Liver (tissue), 9 donors: ENCODE results near the gene EIF2B1. TPM values are rescaled to one million over a fixed set of nuclear protein-coding genes. Genes with fewer than 3 reads are reported as not detected.

Experiments
- DNase-seq: peaks from one replicate; pipeline ENCODE4 v3.0.0-alpha.2; 2017; ENCODE audit warnings: low spot score
- H3K27ac ChIP-seq, 2 donors: one replicate each; pipeline ENCODE4 v1.7.0; 2013; ENCODE audit warnings: inconsistent platforms in 2 of 2, low read length in 2 of 2, control low read depth in 1 of 2, low read depth in 1 of 2, mild to moderate bottlenecking in 1 of 2
- H3K27me3 ChIP-seq, 4 donors: one replicate each; pipeline versions ENCODE4 v1.6.1 to v1.7.0; 2013; ENCODE audit warnings: low read length in 3 of 4, inconsistent platforms in 1 of 4, mild to moderate bottlenecking in 1 of 4, moderate library complexity in 1 of 4; ENCODE audit not compliant: control insufficient read depth in 4 of 4, insufficient read depth in 4 of 4
- H3K36me3 ChIP-seq, 4 donors: one replicate each; pipeline versions ENCODE4 v1.6.1 to v1.7.0; 2013; ENCODE audit warnings: low read length in 3 of 4, mild to moderate bottlenecking in 3 of 4, low read depth in 1 of 4, moderate library complexity in 1 of 4; ENCODE audit not compliant: control insufficient read depth in 4 of 4, insufficient read depth in 3 of 4
- H3K4me1 ChIP-seq, 4 donors: one replicate each; pipeline versions ENCODE4 v1.6.1 to v1.7.0; 2013; ENCODE audit warnings: low read length in 3 of 4, mild to moderate bottlenecking in 3 of 4, moderate library complexity in 1 of 4; ENCODE audit not compliant: control insufficient read depth in 4 of 4, insufficient read depth in 4 of 4
- H3K4me3 ChIP-seq, 3 donors: one replicate each; pipeline versions ENCODE4 v1.6.1 to v1.7.0; 2013; ENCODE audit warnings: low read length in 3 of 3, control low read depth in 1 of 3, low read depth in 1 of 3, mild to moderate bottlenecking in 1 of 3
- H3K9ac ChIP-seq, 2 donors: one replicate each; pipeline ENCODE4 v1.7.0; 2013; ENCODE audit warnings: low read length in 2 of 2, mild to moderate bottlenecking in 2 of 2, moderate library complexity in 2 of 2, control low read depth in 1 of 2, low read depth in 1 of 2
- H3K9me3 ChIP-seq, 4 donors: one replicate each; pipeline versions ENCODE4 v1.6.1 to v1.7.0; 2013; ENCODE audit warnings: low read length in 3 of 4; ENCODE audit not compliant: control insufficient read depth in 4 of 4
- EGR1 ChIP-seq, 2 donors: IDR thresholded peaks; 2 replicates each; pipeline ENCODE4 v1.6.1; 2016 to 2018; ENCODE audit warnings: antibody characterized with exemption in 2 of 2, low read depth in 2 of 2
- FOXA1 ChIP-seq: IDR thresholded peaks from 2 replicates; pipeline ENCODE4 v1.6.1; 2016; ENCODE audit warnings: antibody characterized with exemption
- FOXA2 ChIP-seq: IDR thresholded peaks from 2 replicates; pipeline ENCODE4 v1.6.1; 2016; ENCODE audit warnings: antibody characterized with exemption
- GABPA ChIP-seq, 2 donors: IDR thresholded peaks in 1 of 2; conservative IDR thresholded peaks in 1 of 2; 2 replicates each; pipeline ENCODE4 v1.6.1; 2016; ENCODE audit warnings: antibody characterized with exemption in 2 of 2, mild to moderate bottlenecking in 1 of 2, moderate library complexity in 1 of 2
- HNF4A ChIP-seq, 2 donors: conservative IDR thresholded peaks; 2 replicates each; pipeline ENCODE4 v1.6.1; 2016; ENCODE audit warnings: antibody characterized with exemption in 2 of 2, mild to moderate bottlenecking in 2 of 2
- HNF4G ChIP-seq: IDR thresholded peaks from 2 replicates; pipeline ENCODE4 v1.6.1; 2016; ENCODE audit warnings: antibody characterized with exemption
- JUND ChIP-seq, 2 donors: IDR thresholded peaks; 2 replicates each; pipeline ENCODE4 v1.6.1; 2016; ENCODE audit warnings: antibody characterized with exemption in 2 of 2
- NR2F2 ChIP-seq: IDR thresholded peaks from 2 replicates; pipeline ENCODE4 v1.6.1; 2016; ENCODE audit warnings: antibody characterized with exemption
- RAD21 ChIP-seq, 2 donors: IDR thresholded peaks; 2 replicates each; pipeline ENCODE4 v1.6.1; 2016; ENCODE audit warnings: antibody characterized with exemption in 2 of 2, mild to moderate bottlenecking in 2 of 2
- RXRA ChIP-seq, 2 donors: IDR thresholded peaks; 2 replicates each; pipeline ENCODE4 v1.6.1; 2017 to 2018; ENCODE audit warnings: antibody characterized with exemption in 2 of 2, mild to moderate bottlenecking in 1 of 2
- SP1 ChIP-seq: IDR thresholded peaks from 2 replicates; pipeline ENCODE4 v1.6.1; 2018; ENCODE audit warnings: antibody characterized with exemption, mild to moderate bottlenecking
- TAF1 ChIP-seq: conservative IDR thresholded peaks from 2 replicates; pipeline ENCODE4 v1.6.1; 2016; ENCODE audit warnings: antibody characterized with exemption, mild to moderate bottlenecking
- YY1 ChIP-seq: IDR thresholded peaks from 2 replicates; pipeline ENCODE4 v1.6.1; 2016; ENCODE audit warnings: antibody characterized with exemption, mild to moderate bottlenecking
- WGBS: extraction: QIAGEN DNeasy Blood & Tissue Kit; methylation state at CpG from one replicate; pipeline ENCODE4 v1.1.7; 2013; 5-methylcytosine and 5-hydroxymethylcytosine counted together
- polyA plus RNA-seq, 2 donors: library from polyadenylated mRNA; stranded (reverse) in 1 of 2; unstranded in 1 of 2; fragments of 200-250 nt in 1 of 2; fragments of >200 nt in 1 of 2; fragmentation: Nextera tagmentation in 1 of 2; extraction: Ambion mirVana in 1 of 2; gene quantifications; one replicate each; pipeline versions ENCODE4 v1.2.1 to v1.2.3, GENCODE V29; 2013 to 2015
- total RNA-seq, 2 donors: library from RNA; depleted of rRNA; stranded (reverse); fragments of >200 nt; gene quantifications; one replicate each; pipeline ENCODE4 v1.2.3, GENCODE V29; 2014
- TF ChIP-seq, protein P1 (sequence below): IDR thresholded peaks from 2 replicates; pipeline ENCODE4 v1.6.1; 2016; ENCODE audit warnings: antibody characterized with exemption
- TF ChIP-seq, protein P2 (sequence below): IDR thresholded peaks from 2 replicates; pipeline ENCODE4 v1.6.1; 2016; ENCODE audit warnings: antibody characterized with exemption
- TF ChIP-seq, protein P3 (sequence below): fragments of 150-350 bp; IDR thresholded peaks from 2 replicates; pipeline ENCODE4 v1.5.1; 2017; ENCODE audit warnings: improper control_type of control experiment, low read depth, low read length; ENCODE audit not compliant: missing input control
- TF ChIP-seq, protein P4 (sequence below): IDR thresholded peaks from 2 replicates; pipeline ENCODE4 v1.6.1; 2016; ENCODE audit warnings: antibody characterized with exemption, mild to moderate bottlenecking
- TF ChIP-seq, protein P5 (sequence below): IDR thresholded peaks from 2 replicates; pipeline ENCODE4 v1.6.1; 2016; ENCODE audit warnings: antibody characterized with exemption
- donor health status: healthy.
- donor health status: healthy.
- donor health status: healthy.
- donor health status: healthy.
- donor health status: healthy.

Gene EIF2B1
- total and polyA plus RNA-seq, 4 donors = 14.0 to 34.5 (median 17.1) TPM

DNA sequence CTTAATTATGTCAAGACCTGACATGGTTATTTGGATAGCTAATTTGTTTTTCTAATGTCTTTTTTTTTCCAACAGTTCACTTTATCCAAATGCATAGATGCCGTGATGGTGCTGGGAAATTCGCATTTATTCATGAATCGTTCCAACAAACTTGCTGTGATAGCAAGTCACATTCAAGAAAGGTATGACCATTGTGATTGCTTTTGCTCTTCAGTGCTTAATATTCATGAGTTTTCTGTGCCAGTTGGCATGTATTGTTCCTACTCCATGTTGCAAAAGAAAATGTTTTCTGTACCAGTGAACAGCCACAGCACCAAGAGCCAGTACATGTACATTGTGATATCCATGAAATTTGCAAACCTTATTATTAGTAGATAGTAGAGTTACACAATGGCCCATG lies 11.9 kb upstream of the EIF2B1 start:
- TF ChIP-seq RXRA (IDR thresholded peaks at IDR 0.05) = no peak
- no peak for TF ChIP-seq SP1
- TF ChIP-seq FOXA1 = no peak
- no peak for TF ChIP-seq NR2F2
- no peak for TF ChIP-seq RAD21 (IDR thresholded peaks at IDR 0.05)
- no peak for TF ChIP-seq EGR1 (IDR thresholded peaks at IDR 0.05; ENCODE audit: low read depth in 2 of 2)
- no peak for TF ChIP-seq TAF1
- TF ChIP-seq, protein P1, sequence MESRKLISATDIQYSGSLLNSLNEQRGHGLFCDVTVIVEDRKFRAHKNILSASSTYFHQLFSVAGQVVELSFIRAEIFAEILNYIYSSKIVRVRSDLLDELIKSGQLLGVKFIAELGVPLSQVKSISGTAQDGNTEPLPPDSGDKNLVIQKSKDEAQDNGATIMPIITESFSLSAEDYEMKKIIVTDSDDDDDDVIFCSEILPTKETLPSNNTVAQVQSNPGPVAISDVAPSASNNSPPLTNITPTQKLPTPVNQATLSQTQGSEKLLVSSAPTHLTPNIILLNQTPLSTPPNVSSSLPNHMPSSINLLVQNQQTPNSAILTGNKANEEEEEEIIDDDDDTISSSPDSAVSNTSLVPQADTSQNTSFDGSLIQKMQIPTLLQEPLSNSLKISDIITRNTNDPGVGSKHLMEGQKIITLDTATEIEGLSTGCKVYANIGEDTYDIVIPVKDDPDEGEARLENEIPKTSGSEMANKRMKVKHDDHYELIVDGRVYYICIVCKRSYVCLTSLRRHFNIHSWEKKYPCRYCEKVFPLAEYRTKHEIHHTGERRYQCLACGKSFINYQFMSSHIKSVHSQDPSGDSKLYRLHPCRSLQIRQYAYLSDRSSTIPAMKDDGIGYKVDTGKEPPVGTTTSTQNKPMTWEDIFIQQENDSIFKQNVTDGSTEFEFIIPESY = no peak
- TF ChIP-seq GABPA (IDR thresholded peaks at IDR 0.05 in 1 of 2, conservative IDR thresholded peaks at IDR 0.05 in 1 of 2) = no peak
- TF ChIP-seq, protein P2, sequence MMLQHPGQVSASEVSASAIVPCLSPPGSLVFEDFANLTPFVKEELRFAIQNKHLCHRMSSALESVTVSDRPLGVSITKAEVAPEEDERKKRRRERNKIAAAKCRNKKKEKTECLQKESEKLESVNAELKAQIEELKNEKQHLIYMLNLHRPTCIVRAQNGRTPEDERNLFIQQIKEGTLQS = no peak
- no peak for TF ChIP-seq HNF4A (conservative IDR thresholded peaks at IDR 0.05)
- TF ChIP-seq FOXA2 = no peak
- TF ChIP-seq, protein P3, sequence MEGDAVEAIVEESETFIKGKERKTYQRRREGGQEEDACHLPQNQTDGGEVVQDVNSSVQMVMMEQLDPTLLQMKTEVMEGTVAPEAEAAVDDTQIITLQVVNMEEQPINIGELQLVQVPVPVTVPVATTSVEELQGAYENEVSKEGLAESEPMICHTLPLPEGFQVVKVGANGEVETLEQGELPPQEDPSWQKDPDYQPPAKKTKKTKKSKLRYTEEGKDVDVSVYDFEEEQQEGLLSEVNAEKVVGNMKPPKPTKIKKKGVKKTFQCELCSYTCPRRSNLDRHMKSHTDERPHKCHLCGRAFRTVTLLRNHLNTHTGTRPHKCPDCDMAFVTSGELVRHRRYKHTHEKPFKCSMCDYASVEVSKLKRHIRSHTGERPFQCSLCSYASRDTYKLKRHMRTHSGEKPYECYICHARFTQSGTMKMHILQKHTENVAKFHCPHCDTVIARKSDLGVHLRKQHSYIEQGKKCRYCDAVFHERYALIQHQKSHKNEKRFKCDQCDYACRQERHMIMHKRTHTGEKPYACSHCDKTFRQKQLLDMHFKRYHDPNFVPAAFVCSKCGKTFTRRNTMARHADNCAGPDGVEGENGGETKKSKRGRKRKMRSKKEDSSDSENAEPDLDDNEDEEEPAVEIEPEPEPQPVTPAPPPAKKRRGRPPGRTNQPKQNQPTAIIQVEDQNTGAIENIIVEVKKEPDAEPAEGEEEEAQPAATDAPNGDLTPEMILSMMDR = no peak
- TF ChIP-seq, protein P4, sequence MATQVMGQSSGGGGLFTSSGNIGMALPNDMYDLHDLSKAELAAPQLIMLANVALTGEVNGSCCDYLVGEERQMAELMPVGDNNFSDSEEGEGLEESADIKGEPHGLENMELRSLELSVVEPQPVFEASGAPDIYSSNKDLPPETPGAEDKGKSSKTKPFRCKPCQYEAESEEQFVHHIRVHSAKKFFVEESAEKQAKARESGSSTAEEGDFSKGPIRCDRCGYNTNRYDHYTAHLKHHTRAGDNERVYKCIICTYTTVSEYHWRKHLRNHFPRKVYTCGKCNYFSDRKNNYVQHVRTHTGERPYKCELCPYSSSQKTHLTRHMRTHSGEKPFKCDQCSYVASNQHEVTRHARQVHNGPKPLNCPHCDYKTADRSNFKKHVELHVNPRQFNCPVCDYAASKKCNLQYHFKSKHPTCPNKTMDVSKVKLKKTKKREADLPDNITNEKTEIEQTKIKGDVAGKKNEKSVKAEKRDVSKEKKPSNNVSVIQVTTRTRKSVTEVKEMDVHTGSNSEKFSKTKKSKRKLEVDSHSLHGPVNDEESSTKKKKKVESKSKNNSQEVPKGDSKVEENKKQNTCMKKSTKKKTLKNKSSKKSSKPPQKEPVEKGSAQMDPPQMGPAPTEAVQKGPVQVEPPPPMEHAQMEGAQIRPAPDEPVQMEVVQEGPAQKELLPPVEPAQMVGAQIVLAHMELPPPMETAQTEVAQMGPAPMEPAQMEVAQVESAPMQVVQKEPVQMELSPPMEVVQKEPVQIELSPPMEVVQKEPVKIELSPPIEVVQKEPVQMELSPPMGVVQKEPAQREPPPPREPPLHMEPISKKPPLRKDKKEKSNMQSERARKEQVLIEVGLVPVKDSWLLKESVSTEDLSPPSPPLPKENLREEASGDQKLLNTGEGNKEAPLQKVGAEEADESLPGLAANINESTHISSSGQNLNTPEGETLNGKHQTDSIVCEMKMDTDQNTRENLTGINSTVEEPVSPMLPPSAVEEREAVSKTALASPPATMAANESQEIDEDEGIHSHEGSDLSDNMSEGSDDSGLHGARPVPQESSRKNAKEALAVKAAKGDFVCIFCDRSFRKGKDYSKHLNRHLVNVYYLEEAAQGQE = no peak
- TF ChIP-seq JUND (IDR thresholded peaks at IDR 0.05) = no peak
- no peak for TF ChIP-seq HNF4G
- TF ChIP-seq YY1 = no peak
- WGBS = 98% methylated on average over 3 of the region's 3 CpGs
- H3K9ac ChIP-seq = no peak overlapping the region
- no peaks in the 10 kb centered on the region for H3K27me3 ChIP-seq
- H3K36me3 ChIP-seq = peaks cover 2 to 39% (median 15%) of the 10 kb centered on the region in 4 donors
- no peaks in the 10 kb centered on the region for H3K4me1 ChIP-seq
- DNase-seq = no peak
- no peak overlapping the region for H3K27ac ChIP-seq
- H3K4me3 ChIP-seq = no peak overlapping the region
- no peaks in the 10 kb centered on the region for H3K9me3 ChIP-seq

DNA sequence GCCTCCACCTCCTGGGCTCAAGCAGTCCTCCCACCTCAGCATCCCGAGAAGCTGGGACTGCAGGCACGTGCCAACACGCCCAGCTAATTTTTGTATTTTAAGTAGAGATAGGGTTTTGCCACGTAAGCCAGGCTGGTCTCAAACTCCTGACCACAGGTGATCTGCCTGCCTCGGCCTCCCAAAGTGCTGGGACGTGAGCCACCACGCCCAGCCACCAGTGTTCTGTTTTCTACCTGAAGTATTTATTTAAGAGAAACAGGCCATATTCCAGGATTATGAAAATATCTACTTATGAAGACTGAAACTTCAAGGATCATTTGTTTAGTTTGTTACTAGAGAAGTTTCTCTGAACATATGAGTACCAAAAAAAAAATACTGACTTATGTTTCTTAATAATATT lies 10.4 kb upstream of the EIF2B1 start:
- Histone ChIP-seq H3K27ac (no peak overlapping the region), H3K4me3 (no peak overlapping the region), H3K36me3 (peaks cover 2 to 34% (median 17%) of the 10 kb centered on the region in 4 donors), H3K9me3 (no peaks in the 10 kb centered on the region), H3K9ac (no peak overlapping the region), H3K4me1 (no peaks in the 10 kb centered on the region), H3K27me3 (no peaks in the 10 kb centered on the region)
- WGBS = 94% methylated on average over 7 of the region's 7 CpGs
- no peak for TF ChIP-seq NR2F2
- no peak for TF ChIP-seq EGR1 (IDR thresholded peaks at IDR 0.05; ENCODE audit: low read depth in 2 of 2)
- TF ChIP-seq GABPA (IDR thresholded peaks at IDR 0.05 in 1 of 2, conservative IDR thresholded peaks at IDR 0.05 in 1 of 2) = no peak
- TF ChIP-seq YY1 = no peak
- TF ChIP-seq, protein P5, sequence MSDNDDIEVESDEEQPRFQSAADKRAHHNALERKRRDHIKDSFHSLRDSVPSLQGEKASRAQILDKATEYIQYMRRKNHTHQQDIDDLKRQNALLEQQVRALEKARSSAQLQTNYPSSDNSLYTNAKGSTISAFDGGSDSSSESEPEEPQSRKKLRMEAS = no peak
- TF ChIP-seq, protein P1 = no peak
- TF ChIP-seq, protein P4 = no peak
- TF ChIP-seq HNF4G = no peak
- TF ChIP-seq, protein P2 = no peak
- no peak for TF ChIP-seq RAD21 (IDR thresholded peaks at IDR 0.05)
- no peak for DNase-seq
